ENCODE measurements around the gene AAK1.

The AAK1 gene

DNA sequence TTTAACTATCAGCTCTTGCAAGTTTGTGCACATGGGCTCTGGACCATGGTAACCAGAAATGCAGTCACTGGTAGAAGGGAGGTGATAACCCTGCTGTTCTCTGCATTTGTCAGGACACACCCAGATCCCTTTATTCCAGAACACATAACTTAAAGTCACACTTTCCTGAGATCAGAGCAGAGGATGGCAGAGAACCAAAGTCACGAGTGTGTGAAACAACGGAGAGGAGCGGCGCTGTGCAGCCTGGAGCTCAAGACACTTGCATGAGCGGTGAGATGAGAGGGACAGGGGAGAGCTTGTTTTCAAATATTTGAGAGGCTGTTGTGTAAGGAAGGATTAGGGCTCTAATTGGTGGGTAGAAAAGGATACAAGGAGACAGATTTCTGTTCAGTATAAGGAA, 43.3 kb upstream of the AAK1 start:
- Histone ChIP-seq H3K27ac (no peak overlapping the region), H3K4me3 (no peak overlapping the region), H3K36me3 (no peaks in the 10 kb centered on the region), H3K9me3 (no peaks in the 10 kb centered on the region), H3K27me3 (no peaks in the 10 kb centered on the region), H3K4me1 (peaks cover 0 to 5% (median 0%) of the 10 kb centered on the region in 4 donors)
- TF ChIP-seq, protein P1, sequence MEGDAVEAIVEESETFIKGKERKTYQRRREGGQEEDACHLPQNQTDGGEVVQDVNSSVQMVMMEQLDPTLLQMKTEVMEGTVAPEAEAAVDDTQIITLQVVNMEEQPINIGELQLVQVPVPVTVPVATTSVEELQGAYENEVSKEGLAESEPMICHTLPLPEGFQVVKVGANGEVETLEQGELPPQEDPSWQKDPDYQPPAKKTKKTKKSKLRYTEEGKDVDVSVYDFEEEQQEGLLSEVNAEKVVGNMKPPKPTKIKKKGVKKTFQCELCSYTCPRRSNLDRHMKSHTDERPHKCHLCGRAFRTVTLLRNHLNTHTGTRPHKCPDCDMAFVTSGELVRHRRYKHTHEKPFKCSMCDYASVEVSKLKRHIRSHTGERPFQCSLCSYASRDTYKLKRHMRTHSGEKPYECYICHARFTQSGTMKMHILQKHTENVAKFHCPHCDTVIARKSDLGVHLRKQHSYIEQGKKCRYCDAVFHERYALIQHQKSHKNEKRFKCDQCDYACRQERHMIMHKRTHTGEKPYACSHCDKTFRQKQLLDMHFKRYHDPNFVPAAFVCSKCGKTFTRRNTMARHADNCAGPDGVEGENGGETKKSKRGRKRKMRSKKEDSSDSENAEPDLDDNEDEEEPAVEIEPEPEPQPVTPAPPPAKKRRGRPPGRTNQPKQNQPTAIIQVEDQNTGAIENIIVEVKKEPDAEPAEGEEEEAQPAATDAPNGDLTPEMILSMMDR (IDR thresholded peaks at IDR 0.05): no peak
- intact Hi-C loops (cut with DNase I; ENCODE audit: low total_unique reads): no loop called here
- no peak for DNase-seq

DNA sequence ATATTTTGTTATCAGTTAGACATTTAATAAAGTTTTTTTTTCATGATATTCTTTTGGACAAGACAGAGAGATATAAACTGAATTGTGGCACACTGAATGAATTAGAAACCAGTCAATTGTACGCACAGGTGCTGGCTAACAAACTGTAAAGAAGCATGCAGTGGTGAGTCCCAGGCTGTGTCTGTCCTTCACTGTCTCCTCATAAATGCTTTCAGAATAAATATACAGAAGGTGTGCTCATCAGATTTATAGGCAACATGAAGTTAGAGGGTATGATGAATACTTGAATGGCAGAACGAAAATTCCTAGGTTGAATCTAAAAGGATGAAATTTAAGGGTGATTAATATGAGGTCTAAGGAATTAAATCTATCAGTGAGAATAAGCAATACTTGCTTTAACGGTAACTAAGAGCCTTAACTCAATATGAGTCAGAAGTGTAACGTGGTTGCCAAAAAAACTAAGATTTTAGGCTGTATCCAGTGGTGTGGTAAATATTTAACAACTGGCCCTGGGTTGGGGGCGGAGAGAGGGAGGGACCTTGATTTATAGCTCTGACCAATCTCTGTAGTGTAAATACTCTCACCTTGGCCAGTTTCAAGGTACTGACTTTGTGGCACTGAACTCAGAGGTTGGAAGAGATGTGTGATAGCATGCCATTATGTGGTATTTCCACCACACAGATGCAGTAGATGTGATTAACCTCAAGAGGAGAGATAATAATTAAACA, 41.9 kb upstream of the AAK1 start:
- Histone ChIP-seq H3K27me3 (no peaks in the 10 kb centered on the region), H3K36me3 (no peaks in the 10 kb centered on the region), H3K4me3 (no peak overlapping the region), H3K4me1 (peaks cover 0 to 5% (median 0%) of the 10 kb centered on the region in 4 donors), H3K27ac (no peak overlapping the region), H3K9me3 (no peaks in the 10 kb centered on the region)
- no peak for DNase-seq
- intact Hi-C loops (cut with DNase I; ENCODE audit: low total_unique reads): no loop called here
- TF ChIP-seq, protein P1 (IDR thresholded peaks at IDR 0.05): no peak

DNA sequence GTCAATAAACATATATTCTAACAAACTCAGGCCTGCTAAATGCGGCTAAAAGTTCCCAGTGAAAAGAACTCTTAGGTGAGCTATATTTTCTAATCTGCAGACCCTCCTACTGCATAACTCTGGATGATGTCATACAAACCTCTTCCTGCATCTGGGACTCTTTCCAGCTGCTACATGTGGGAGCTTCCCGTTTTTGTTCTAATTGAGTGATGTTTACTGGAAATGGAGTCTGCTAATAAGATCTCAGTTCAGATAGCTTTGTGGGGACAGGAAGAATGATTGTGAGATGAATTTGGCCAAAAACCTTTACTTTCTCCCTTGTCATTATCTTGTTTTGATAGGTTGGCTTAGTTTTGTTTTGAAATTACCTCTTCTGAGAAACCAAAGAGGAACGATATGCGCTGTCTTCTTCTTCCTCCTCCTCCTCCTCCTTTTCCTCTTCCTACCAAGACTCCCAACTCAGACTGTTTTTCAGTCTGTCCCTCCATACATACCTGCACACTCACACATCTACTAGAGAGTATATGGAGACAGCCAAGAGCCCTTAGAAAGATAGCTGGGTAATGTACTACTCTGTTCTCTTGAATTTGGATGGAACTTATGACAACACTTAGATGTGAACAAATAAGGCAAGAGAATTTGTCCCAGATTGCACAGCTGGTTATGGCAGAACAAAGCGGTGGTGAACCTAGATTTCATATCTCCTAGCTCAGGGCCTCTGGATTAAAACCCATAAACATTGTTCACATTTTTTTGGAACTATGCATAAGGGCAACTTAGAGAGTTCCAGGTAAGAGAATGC, 39.8 kb upstream of the AAK1 start:
- no peaks in the 10 kb centered on the region for H3K36me3 ChIP-seq
- intact Hi-C loops (cut with DNase I; ENCODE audit: low total_unique reads): no loop called here
- no peak for DNase-seq

DNA sequence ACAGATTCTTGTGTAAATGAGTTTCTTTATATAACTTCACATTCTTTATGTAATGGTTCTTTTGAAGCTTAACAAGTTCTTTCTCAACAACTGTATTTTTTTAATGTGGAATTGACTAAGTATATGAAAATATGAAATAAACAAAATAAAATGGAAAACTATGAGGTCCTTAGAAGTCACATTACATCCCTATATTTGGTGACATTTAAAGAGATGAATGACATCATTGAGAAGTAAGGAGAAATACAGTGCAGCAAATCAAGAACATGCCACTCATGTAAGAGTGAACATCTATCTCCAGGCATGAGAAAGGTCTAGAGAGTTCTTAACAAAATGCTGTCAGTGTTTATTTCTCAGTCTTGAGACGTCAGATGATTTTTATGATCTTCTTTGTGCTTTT, 39.0 kb upstream of the AAK1 start:
- no peak overlapping the region for H3K27ac ChIP-seq
- no peaks in the 10 kb centered on the region for H3K36me3 ChIP-seq
- no peak for DNase-seq
- no peaks in the 10 kb centered on the region for H3K9me3 ChIP-seq
- H3K4me1 ChIP-seq: peaks cover 0 to 5% (median 0%) of the 10 kb centered on the region in 4 donors
- H3K27me3 ChIP-seq: no peaks in the 10 kb centered on the region
- no peak overlapping the region for H3K4me3 ChIP-seq
- TF ChIP-seq, protein P1 (IDR thresholded peaks at IDR 0.05): no peak
- intact Hi-C loops (cut with DNase I; ENCODE audit: low total_unique reads): no loop called here

More for the DNA sequence above, 39.8 kb upstream of the AAK1 start:
- peaks cover 0 to 5% (median 0%) of the 10 kb centered on the region in 4 donors for H3K4me1 ChIP-seq
- TF ChIP-seq, protein P1 (IDR thresholded peaks at IDR 0.05): no peak
- H3K9me3 ChIP-seq: no peaks in the 10 kb centered on the region
- no peak overlapping the region for H3K4me3 ChIP-seq
- no peak overlapping the region for H3K27ac ChIP-seq
- no peaks in the 10 kb centered on the region for H3K27me3 ChIP-seq

DNA sequence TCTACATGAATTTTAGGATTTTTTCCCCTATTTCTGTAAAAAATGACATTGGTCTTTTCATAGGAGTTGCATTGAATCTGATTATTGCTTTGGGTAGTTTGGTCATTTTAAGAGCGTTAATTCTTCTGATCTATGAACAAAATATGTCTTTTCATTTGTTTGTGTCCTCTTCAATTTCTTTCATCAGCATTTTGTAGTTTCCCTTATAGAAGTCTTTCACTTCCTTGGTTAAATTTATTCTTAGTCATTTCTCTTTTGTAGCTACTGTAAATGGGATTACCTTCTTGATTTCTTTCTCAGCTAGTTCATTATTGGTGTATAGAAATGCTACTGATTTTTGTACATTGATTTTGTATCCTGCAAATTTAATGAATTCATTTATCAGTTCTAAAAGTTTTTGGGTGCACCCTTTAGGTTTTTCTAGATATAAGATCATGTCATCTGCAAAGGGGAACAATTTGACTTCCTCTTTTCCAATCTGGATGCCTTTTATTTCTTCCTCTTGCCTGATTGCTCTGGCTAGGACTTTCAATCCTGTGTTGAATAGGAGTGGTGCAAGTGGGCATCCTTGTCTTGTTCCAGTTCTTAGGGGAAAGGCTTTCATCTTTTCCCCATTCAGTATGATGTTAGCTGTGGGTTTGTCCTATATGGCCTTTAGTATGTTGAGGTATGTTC, 36.6 kb upstream of the AAK1 start:
- Histone ChIP-seq H3K27ac (no peak overlapping the region), H3K36me3 (no peaks in the 10 kb centered on the region), H3K4me3 (no peak overlapping the region), H3K9me3 (no peaks in the 10 kb centered on the region), H3K27me3 (no peaks in the 10 kb centered on the region), H3K4me1 (peaks cover 0 to 5% (median under 1%) of the 10 kb centered on the region in 4 donors)
- intact Hi-C loops (cut with DNase I; ENCODE audit: low total_unique reads): no loop called here
- no peak for DNase-seq
- TF ChIP-seq, protein P1 (IDR thresholded peaks at IDR 0.05): no peak

Data from tibial artery (tissue), 4 donors.